Measurements from ENCODE around the gene VPS26B. TPM values are rescaled to one million over a fixed set of nuclear protein-coding genes. Genes with fewer than 3 reads are reported as not detected.

The VPS26B gene
- total and polyA plus RNA-seq, 7 donors = 12.2 to 34.8 (median 21.7) TPM

DNA sequence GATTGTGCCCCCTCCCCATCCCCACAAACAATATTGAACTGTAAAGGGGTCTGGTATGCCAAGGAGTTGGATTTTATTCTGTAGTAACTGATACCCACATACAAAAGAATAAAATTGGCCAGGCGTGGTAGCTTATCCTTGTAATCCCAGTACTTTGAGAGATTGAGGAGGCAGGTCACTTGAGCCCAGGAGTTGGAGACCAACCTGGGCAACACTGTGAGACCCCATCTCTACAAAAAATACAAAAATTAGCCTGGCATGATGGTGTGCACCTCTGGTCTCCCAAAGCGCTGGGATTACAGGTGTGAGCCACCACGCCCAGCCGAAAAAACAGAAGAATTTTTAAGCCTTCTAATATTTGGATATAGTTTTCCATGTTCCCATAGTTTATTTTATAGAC is 47.5 kb downstream of the VPS26B start:
- Histone ChIP-seq H3K27me3 (ENCODE audit: insufficient read depth in 3 of 3, low read length in 2 of 3) (peaks cover 0 to 54% (median 14%) of the 10 kb centered on the region in 3 donors), H3K27ac (no peak overlapping the region), H3K36me3 (ENCODE audit: insufficient read depth in 1 of 2, low read depth in 1 of 2) (no peaks in the 10 kb centered on the region), H3K4me1 (peaks cover 3% of the 10 kb centered on the region), H3K4me3 (no peak overlapping the region), H3K9me3 (no peaks in the 10 kb centered on the region)
- WGBS, 3 donors = 88 to 93% (median 90%) methylated on average over 4 of the region's 4 CpGs
- ATAC-seq = no peak
- intact Hi-C loops (cut with DNase I) = no loop called here
- DNase-seq = no peak
- TF ChIP-seq, protein P1, sequence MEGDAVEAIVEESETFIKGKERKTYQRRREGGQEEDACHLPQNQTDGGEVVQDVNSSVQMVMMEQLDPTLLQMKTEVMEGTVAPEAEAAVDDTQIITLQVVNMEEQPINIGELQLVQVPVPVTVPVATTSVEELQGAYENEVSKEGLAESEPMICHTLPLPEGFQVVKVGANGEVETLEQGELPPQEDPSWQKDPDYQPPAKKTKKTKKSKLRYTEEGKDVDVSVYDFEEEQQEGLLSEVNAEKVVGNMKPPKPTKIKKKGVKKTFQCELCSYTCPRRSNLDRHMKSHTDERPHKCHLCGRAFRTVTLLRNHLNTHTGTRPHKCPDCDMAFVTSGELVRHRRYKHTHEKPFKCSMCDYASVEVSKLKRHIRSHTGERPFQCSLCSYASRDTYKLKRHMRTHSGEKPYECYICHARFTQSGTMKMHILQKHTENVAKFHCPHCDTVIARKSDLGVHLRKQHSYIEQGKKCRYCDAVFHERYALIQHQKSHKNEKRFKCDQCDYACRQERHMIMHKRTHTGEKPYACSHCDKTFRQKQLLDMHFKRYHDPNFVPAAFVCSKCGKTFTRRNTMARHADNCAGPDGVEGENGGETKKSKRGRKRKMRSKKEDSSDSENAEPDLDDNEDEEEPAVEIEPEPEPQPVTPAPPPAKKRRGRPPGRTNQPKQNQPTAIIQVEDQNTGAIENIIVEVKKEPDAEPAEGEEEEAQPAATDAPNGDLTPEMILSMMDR (IDR thresholded peaks at IDR 0.05) = no peak

DNA sequence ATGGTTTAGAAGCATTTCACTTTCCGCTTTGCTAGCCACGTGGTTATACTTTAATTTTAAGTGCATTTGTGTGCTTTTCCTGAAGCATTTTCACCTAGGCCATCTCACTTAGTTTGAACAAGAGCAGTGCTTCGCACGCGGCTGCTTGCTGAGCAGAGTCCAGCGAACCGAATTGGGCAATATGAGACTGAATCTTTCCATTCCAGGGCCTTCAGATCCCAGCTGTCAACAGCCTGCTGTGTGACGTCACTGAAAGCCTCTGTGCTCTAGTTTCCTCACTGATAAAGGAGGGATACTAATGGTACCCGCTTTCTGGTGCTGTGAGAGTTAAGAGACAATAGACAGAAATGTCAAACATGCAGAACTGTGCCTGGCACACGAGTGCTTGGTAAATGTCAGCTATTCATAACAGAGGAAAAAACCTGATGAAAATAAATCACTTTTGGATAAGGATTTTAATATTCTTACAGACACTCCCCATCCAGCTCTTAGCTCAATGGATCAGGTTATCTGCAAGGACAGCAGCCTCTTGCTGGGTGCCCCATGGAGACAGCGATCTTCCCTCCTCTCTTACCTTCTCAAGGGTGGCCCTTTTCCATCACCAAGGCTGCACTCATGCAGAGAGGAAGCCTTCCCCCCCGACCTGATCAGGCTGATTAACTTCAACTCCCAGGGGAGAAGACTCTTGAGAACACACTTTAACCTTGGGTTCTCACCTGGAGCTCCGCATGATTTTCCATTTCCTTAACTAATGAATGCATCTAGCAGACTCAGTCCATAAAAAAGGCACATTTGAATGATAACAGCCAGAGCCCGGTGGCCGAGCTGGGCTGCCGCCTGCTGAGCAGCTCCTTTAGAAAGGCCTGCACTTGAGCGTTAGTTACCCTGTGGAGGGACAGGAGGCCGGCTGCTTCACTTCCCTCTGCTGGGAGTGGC is 48.2 kb downstream of the VPS26B start:
- no peaks in the 10 kb centered on the region for H3K9me3 ChIP-seq
- peaks cover 0 to 60% (median 20%) of the 10 kb centered on the region in 3 donors for H3K27me3 ChIP-seq (ENCODE audit: insufficient read depth in 3 of 3, low read length in 2 of 3)
- ATAC-seq (no peak), DNase-seq (no peak)
- intact Hi-C loops (cut with DNase I) = no loop called here
- TF ChIP-seq, protein P1 (IDR thresholded peaks at IDR 0.05) = no peak
- H3K27ac ChIP-seq = no peak overlapping the region
- WGBS, 3 donors = 36 to 45% (median 37%) methylated on average over 18 of the region's 18 CpGs
- peaks cover 3% of the 10 kb centered on the region for H3K4me1 ChIP-seq
- H3K4me3 ChIP-seq = no peak overlapping the region
- H3K36me3 ChIP-seq (ENCODE audit: insufficient read depth in 1 of 2, low read depth in 1 of 2) = no peaks in the 10 kb centered on the region

- intact Hi-C loops (cut with DNase I) = no loop called here
- TF ChIP-seq, protein P1 (IDR thresholded peaks at IDR 0.05) = no peak
- no peak overlapping the region for H3K4me3 ChIP-seq
- ATAC-seq = no peak
- peaks cover 3% of the 10 kb centered on the region for H3K4me1 ChIP-seq
- no peaks in the 10 kb centered on the region for H3K9me3 ChIP-seq
- H3K27me3 ChIP-seq (ENCODE audit: insufficient read depth in 3 of 3, low read length in 2 of 3) = peaks cover 0 to 66% (median 23%) of the 10 kb centered on the region in 3 donors
- no peaks in the 10 kb centered on the region for H3K36me3 ChIP-seq (ENCODE audit: insufficient read depth in 1 of 2, low read depth in 1 of 2)
- 60 to 65% (median 64%) methylated on average over 3 of the region's 3 CpGs for WGBS, 3 donors
- H3K27ac ChIP-seq = no peak overlapping the region
- DNase-seq = no peak
These were observed 48.8 kb downstream of the VPS26B start for GRCh38 chr11:134273317-134273712.

- H3K4me3 ChIP-seq = no peak overlapping the region
- TF ChIP-seq, protein P1 (IDR thresholded peaks at IDR 0.05) = no peak
- no peak for ATAC-seq
- intact Hi-C loops (cut with DNase I) = no loop called here
- 30 to 37% (median 33%) methylated on average over 5 of the region's 5 CpGs for WGBS, 3 donors
- DNase-seq = no peak
- no peaks in the 10 kb centered on the region for H3K9me3 ChIP-seq
- no peak overlapping the region for H3K27ac ChIP-seq
- peaks cover 3% of the 10 kb centered on the region for H3K4me1 ChIP-seq
- H3K36me3 ChIP-seq (ENCODE audit: insufficient read depth in 1 of 2, low read depth in 1 of 2) = no peaks in the 10 kb centered on the region
- peaks cover 2 to 80% (median 28%) of the 10 kb centered on the region in 3 donors for H3K27me3 ChIP-seq (ENCODE audit: insufficient read depth in 3 of 3, low read length in 2 of 3)
These were observed 50.7 kb downstream of the VPS26B start for GRCh38 chr11:134275188-134275533.
